ENCODE results near the gene TAF5. TPM values are rescaled to one million over a fixed set of nuclear protein-coding genes. Genes with fewer than 3 reads are reported as not detected.
A peak's percentile ranks its signal among the peaks of the same experiment; 100 is the strongest.
"Not testable (repeated sequence)": the region's sequence is repeated elsewhere in the genome, so short reads cannot be mapped to it uniquely, and the experiment has no call there.

TAF5 gene
- 2.4 TPM for total RNA-seq

- peak; percentile 75 to 97 (median 93) for DNase-seq (ENCODE audit: low read depth in 2 of 3, low spot score in 2 of 3)
Observed at GRCh38 chr10:103367782-103368518, at the start of gene TAF5. TSS of gene TAF5 (plus strand) at chr10:103367976. CDS start at chr10:103367990, 14 bp downstream.

DNA sequence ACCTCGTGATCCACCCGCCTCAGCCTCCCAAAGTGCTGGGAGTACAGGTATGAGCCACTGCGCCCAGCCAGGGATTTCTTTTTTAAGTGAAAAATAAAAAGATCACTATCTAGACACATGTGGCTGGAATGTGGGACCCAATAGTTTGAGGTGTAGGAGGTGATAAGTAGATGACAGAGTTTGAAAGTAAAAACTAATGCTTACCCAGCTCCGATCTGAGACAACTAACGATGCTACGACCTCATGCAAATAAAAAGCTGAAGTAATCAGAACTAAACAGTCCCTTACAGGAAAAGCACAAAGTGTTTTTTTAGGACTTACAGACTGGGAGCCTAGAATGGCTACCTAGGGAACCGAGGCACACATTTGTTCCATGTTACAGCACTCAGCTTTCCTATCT is 39.9 kb upstream of the TAF5 start:
- no peak for DNase-seq (ENCODE audit: low read depth in 2 of 3, low spot score in 2 of 3)

DNA sequence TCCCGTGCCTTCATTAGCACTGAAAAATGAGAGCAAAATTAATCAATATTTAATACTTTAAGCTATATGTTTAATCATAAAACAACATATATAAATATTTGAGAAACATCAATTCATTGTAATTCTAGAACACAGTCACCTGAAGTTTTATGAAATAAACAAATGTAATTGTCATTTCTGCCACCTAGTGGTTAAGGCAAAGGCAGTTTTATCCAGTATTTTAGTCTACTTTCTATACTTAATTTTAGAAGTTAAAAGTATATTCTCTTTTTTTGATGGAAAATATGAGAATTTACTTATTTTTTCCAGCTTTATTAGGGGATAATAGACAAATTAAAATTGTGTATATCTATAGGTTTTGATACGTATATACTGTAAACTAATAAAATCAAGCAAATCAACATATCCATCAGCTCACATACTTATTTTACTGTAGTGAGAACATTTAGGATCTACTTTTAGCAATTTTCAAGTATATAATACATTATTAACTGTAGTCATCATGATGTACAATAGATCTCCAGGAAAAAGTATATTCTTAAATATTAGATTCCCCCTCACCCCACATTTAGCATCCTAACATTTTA is 33.7 kb upstream of the TAF5 start:
- peak in 2 of 3 donors; percentile 9 to 54 for DNase-seq (ENCODE audit: low read depth in 2 of 3, low spot score in 2 of 3)

DNA sequence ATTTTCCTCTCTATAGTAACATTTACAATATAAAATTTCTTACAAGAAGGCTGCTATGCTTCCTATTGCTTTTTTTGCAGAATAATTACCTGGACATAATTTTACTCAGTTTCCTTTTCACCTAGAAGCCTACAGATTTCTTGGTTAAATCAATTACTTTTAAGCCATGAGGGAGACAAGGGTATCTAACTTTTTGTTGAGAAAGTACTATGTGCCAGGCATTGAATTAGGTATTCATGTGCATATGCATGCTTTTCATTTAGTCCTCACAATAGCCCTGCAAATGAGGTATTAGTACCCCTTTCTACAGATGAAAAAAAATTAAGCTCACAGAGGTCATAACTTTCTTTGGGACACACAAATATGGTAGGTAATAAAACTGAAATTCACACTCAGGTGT is 33.2 kb upstream of the TAF5 start:
- no peak for DNase-seq (ENCODE audit: low read depth in 2 of 3, low spot score in 2 of 3)

DNA sequence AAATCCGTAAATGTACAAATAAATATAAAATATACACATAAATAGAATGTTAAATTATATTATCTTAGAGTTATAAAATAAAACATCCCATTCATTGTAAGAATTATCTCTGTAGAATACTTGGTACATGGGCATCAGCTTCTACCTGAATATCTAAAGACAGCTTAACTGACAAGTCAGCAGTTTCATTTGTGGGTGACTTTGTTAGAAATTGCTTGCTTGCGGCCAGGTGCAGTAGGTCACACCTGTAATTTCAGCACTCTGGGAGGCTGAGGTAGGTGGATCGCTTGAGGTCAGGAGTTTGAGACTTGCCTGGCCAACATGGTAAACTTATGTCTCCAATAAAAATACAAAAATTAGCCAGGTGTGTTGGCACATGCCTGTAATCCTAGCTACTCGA is 31.4 kb upstream of the TAF5 start:
- DNase-seq (ENCODE audit: low read depth in 2 of 3, low spot score in 2 of 3) = no peak

- DNase-seq (ENCODE audit: low read depth in 2 of 3, low spot score in 2 of 3) = no peak
Observed at GRCh38 chr10:103350175-103350516, 17.6 kb upstream of the TAF5 start.

DNA sequence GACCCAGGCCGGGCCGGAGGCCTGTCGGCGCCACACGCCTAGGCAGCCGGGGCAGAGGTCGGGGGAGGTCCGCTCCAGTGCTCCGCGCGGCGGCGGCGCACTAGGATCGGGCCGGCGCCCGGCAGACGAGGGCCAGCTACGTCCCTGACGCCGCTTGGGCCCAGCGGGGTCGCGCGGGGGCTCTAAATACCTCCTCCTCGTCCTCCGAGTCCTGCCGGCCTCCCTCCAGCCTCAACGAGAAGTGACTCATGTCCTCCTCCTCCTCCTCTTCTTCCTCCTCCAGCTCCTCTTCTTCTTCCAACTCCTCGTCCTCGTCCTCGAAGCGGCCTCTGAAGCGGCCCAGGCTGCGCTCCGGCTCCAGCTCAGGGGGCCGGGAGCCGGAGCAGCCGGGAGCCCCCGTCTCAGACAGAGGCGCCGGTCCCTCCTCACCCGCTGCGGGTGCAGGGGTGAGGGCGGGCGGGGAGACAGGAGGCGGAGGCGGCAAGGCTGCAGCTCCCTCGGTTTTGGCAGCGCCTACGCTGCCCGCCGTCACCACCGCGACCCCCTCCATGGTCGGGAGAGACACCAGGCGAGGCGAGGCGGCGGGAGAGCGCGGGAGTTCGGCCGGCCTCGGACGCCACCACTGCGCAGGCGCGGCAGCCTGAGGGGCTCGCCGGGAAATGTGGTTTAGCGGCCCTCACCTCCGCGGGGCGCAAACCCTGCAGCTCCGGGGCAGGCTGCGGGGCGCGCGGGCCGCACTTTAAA is 17.1 kb upstream of the TAF5 start, which contains the start of gene PCGF6:
Gene PCGF6 (minus strand): TSS at position 624 of the 744 bp plus-strand sequence. CDS start 74 bp downstream, at position 550.
- DNase-seq (ENCODE audit: low read depth in 2 of 3, low spot score in 2 of 3) = peak; percentile 51 to 79 (median 73)

GRCh38 chr10:103353281-103353680 is 14.5 kb upstream of the TAF5 start:
- no peak for DNase-seq (ENCODE audit: low read depth in 2 of 3, low spot score in 2 of 3)

DNA sequence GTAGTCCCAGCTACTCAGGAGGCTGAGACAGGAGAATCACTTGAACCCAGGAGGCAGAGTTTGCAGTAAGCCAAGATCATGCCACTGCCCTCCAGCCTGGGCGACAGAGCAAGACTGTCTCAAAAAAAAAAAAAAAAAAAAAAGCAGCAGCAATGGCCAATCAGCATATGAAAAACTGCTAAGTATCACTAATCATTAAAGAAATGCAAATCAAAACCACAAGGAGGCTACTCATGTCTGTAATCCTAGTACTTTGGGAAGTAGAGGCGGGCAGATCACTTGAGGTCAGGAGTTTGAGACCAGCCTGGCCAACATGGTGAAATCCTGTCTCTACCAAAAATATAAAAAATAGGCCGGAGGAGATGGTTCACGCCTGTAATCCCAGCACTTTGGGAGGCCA is 13.2 kb upstream of the TAF5 start:
- not testable (repeated sequence) for DNase-seq (ENCODE audit: low read depth in 2 of 3, low spot score in 2 of 3)

GRCh38 chr10:103355906-103356599 is 11.7 kb upstream of the TAF5 start:
- no peak for DNase-seq (ENCODE audit: low read depth in 2 of 3, low spot score in 2 of 3)

DNA sequence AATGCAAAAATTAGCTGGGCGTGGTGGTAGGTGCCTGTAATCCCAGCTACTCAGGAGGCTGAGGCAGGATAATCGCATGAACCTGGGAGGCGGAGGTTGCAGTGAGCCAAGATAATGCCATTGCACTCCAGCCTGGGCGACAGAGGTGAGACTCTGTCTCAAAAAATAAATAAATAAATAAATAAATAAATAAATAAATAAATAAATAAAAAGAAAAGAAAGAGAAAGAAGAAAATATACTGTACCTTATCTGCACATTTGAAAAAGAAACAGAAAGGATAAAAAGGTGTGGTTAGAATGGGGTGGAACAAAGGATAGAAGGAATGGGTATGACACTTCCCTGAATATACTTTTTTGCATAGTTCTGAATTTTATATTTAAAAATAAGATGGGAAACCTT is 8.3 kb upstream of the TAF5 start:
- not testable (repeated sequence) for DNase-seq (ENCODE audit: low read depth in 2 of 3, low spot score in 2 of 3)

DNA sequence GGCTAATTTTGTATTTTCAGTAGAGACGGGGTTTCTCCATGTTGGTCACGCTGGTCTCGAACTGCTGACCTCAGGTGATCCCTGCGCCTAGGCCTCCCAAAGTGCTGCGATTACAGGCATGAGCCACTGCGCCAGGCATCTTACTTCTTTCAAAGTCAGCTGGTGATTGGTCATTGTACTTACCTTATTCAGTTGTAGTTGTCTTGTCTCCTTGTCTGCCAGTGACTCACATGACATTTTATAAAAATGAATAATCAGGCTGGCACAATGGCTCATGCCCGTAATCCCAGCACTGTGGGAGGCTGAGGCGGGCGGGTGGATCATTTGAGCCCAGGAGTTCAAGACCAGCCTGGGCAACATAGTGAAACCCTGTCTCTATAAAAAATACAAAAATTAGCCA is 7.0 kb upstream of the TAF5 start:
- DNase-seq (ENCODE audit: low read depth in 2 of 3, low spot score in 2 of 3) = not testable (repeated sequence)

DNA sequence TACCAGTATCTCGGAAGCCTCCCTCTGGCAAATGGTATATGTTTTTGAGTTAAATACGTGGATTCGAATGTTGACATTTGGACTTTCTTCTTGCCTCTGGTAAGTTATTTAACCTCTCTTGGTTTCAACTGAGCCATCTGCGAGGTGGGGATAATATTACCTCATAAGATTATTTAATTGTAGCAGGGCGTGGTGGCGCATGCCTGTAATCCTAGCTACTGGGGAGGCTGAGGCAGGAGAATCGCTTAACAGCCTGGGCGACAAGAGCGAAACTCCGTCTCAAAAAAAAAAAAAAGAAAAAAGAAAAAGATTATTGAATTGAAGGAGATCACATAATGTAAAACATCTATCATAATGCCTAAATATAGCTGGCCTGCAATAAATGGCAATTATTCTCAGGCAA is 396 bp upstream of the TAF5 start:
- DNase-seq (ENCODE audit: low read depth in 2 of 3, low spot score in 2 of 3) = peak in 1 of 3 donors; percentile 9

DNA sequence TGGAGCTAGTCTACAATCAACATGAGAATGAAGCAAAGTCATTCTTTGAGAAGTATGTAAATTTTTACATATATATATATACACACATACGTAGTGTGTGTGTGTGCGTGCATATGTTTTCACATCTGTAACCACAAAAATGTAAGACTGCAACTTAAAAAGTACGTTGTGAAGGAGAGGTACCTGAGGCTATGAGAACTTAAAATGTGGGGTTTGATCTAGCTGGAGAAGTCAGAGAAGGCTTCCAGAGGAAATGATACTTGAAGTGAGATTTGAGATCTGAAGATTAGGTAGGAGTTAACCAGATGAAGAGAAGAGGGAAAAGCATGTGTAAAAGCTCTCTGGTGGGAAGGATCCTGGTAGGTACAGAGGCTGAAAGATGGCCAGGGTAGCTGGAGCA is 5.8 kb downstream of the TAF5 start:
- no peak for DNase-seq (ENCODE audit: low read depth in 2 of 3, low spot score in 2 of 3)

DNA sequence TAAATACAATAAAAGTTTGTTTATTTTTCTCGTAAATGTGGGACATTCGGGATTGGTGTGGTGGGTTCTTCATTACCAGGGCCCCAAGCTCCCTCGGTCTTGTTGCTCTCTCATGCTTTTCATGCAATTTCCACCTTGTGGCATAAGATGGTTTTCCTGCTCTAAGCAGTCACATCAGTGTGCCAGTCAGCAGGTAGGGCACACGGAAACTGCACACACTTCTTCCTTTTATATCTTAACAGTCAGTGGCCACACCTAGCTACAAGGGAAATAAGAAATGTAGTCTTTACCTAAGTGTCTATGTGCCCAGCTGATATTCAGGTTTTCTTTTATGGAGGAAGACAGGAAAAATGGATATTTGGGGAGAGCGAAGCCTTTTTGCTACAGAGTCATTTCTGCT is 6.5 kb downstream of the TAF5 start:
- no peak for DNase-seq (ENCODE audit: low read depth in 2 of 3, low spot score in 2 of 3)

DNA sequence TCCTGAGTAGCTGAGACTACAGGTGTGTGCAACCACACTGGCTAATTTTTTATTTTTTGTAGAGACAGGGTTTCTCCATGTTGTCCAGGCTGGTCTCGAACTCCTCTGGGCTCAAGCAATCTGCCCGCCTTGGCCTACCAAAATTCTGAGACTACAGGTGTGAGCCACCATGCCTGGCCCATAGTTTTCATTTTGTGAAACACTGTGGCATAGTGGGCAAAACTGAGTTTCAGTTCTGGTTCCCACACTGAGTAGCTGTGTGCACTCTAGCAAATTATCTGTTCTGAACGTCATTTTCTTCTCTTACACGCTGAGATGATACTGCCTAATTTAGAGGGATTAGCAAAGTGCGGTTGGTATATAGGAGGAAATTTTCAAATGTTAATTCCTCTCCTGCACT is 15.0 kb downstream of the TAF5 start:
- DNase-seq (ENCODE audit: low read depth in 2 of 3, low spot score in 2 of 3) = no peak

DNA sequence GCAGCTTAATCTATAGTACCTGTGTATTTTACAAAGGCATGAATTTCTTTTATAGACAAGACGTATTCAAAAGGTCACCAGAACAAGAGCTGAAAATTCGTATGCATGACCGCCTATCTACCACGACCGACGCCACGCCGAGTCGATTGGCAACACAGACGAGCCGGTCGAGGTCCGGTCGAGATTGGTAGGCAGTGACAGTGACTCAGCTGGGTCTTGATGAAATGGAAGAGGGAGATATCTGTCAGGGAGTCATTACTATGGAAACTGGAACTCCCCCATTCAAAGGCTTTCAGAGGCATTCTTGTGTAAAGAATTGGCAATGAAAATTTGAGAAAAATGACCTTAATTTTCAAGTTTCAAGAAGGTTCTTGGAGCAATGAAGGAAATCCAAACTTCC is 26.4 kb downstream of the TAF5 start:
- DNase-seq (ENCODE audit: low read depth in 2 of 3, low spot score in 2 of 3) = no peak

DNA sequence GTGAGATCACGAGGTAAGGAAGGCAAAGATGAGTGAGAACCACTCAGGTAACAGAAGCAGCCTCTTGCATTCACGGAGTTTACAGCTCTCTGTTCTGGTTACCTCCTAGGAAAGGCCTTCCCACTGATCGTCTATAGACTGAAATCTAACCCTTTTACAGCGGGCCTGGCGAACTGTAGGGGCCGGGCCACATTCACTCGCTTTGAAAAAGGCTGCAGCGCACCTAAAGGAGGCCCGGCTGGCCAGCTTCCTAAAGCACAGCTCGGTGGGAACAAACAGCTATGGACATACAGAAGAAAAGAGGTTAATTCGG is 27.9 kb downstream of the TAF5 start:
- DNase-seq (ENCODE audit: low read depth in 2 of 3, low spot score in 2 of 3) = peak in 1 of 3 donors; percentile 9

- DNase-seq (ENCODE audit: low read depth in 2 of 3, low spot score in 2 of 3) = peak; percentile 80 to 99 (median 98)
Observed at GRCh38 chr10:103396067-103396788, 28.5 kb downstream of the TAF5 start, which contains the start of the genes ATP5MK and PDCD11. TSS of gene ATP5MK (minus strand) at chr10:103396475. CDS start at chr10:103392457, 4,018 bp downstream. TSS of gene PDCD11 (plus strand) at chr10:103396626. CDS start at chr10:103398427, 1,801 bp downstream.

- no peak for DNase-seq (ENCODE audit: low read depth in 2 of 3, low spot score in 2 of 3)
Observed at GRCh38 chr10:103396789-103397087, 29.0 kb downstream of the TAF5 start.
